Skeletal muscle tissue (tissue), 4 donors: ENCODE measurements around the gene CISD3. TPM values are rescaled to one million over a fixed set of nuclear protein-coding genes. Genes with fewer than 3 reads are reported as not detected.

Experiments used
- H3K27ac ChIP-seq: one replicate; pipeline ENCODE4 v1.7.0; 2013; ENCODE audit warnings: mild to moderate bottlenecking, low read depth, low read length, inconsistent platforms
- H3K27me3 ChIP-seq, 3 donors: one replicate each; pipeline ENCODE4 v1.7.0; 2013; ENCODE audit warnings: low read length in 3 of 3; ENCODE audit not compliant: control insufficient read depth in 3 of 3, insufficient read depth in 3 of 3
- H3K36me3 ChIP-seq, 3 donors: one replicate each; pipeline ENCODE4 v1.7.0; 2013; ENCODE audit warnings: low read length in 3 of 3; ENCODE audit not compliant: control insufficient read depth in 3 of 3, insufficient read depth in 3 of 3
- H3K4me1 ChIP-seq, 3 donors: one replicate each; pipeline ENCODE4 v1.7.0; 2013; ENCODE audit warnings: low read length in 3 of 3, mild to moderate bottlenecking in 3 of 3; ENCODE audit not compliant: control insufficient read depth in 3 of 3, insufficient read depth in 3 of 3
- H3K4me3 ChIP-seq, 3 donors: one replicate each; pipeline ENCODE4 v1.7.0; 2013; ENCODE audit warnings: low read length in 3 of 3
- H3K9ac ChIP-seq, 3 donors: one replicate each; pipeline ENCODE4 v1.7.0; 2013; ENCODE audit warnings: low read length in 3 of 3, mild to moderate bottlenecking in 3 of 3, moderate library complexity in 2 of 3, low read depth in 1 of 3
- H3K9me3 ChIP-seq, 3 donors: one replicate each; pipeline ENCODE4 v1.7.0; 2013; ENCODE audit warnings: low read length in 3 of 3; ENCODE audit not compliant: control insufficient read depth in 3 of 3
- total RNA-seq: library from RNA; depleted of rRNA; stranded (reverse); fragments of >200 nt; gene quantifications from one replicate; pipeline ENCODE4 v1.2.3, GENCODE V29; 2014
- donor health status: Osteomylitis.

The CISD3 gene
- total RNA-seq, 1 donor from 2014 or later: 3.1 TPM

DNA sequence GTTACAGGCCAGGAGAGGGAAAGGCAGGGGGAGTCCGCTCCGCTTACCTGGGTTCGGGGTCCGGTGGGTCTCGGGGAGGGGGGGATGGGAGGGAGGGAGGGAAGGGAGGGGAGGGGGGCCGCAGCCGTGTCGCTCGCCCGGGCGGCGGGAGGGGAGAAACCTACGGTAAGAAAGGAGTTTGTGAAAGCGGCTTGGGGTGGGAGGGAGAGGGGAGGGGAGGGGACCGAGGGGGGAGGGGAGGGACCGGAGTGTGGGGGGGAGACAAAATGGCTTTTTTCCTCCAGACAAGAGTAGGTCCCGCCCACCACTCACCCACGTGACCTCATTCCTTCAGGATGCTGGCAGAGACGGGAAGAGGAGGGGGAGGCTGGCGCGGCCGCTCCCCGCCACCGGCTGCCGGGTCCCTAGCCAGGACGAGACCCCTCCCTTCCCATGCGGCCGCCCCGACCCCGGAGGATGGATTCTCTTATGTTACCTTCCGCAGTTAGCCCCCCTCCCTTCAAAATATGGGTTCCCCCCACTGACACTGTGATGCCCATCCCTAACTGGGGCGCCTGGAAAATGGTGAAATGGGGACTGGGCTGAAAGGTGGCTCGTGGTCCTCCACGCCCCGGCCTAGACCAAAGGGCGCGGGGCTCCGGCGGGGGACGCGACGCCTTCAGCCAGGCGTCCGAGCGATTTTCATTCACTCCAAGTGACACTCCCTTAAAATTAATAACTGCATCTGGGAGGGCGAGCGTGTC lies 18.2 kb downstream of the CISD3 start, which contains the start of gene PCGF2:
Gene PCGF2 (minus strand): TSS at position 188 of the 743 bp plus-strand sequence. CDS start 7,934 bp downstream, outside the sequence.
- H3K4me1 ChIP-seq: peaks cover 36 to 57% (median 55%) of the 10 kb centered on the region in 3 donors
- H3K4me3 ChIP-seq: peak within 1 kb of the TSS; percentile 73 to 77 (median 76)
- peaks cover 11 to 59% (median 39%) of the 10 kb centered on the region in 3 donors for H3K27me3 ChIP-seq
- H3K27ac ChIP-seq: peak within 1 kb of the TSS; percentile 75
- H3K9me3 ChIP-seq: no peaks in the 10 kb centered on the region
- H3K9ac ChIP-seq: peak within 1 kb of the TSS; percentile 68 to 76 (median 74)
- H3K36me3 ChIP-seq: peaks cover 0 to 7% (median 5%) of the 10 kb centered on the region in 3 donors

DNA sequence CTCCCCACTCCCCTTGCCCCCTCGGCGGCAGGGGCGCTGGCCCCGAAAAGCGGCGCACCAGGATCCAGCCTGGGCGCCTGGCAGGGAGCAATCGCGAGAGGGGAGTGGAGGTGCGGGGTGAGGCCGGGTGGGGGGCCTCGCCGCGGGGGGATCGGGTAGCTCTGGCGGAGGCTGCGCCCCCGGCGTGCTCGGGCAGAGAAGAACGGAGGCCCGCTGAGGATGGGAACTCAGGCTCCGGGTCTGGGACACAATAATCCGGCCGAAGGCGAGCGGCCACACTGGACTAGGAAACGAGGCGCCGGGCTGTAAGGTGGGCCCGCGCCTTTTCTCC lies 18.7 kb downstream of the CISD3 start:
- Histone ChIP-seq H3K27ac (peak overlapping the region; percentile 75), H3K9ac (peak overlapping the region; percentile 33 to 75 (median 74)), H3K27me3 (peaks cover 11 to 59% (median 39%) of the 10 kb centered on the region in 3 donors), H3K4me1 (peaks cover 40 to 60% (median 58%) of the 10 kb centered on the region in 3 donors), H3K4me3 (peak overlapping the region; percentile 70 to 77 (median 73)), H3K9me3 (no peaks in the 10 kb centered on the region), H3K36me3 (peaks cover 0 to 9% (median 5%) of the 10 kb centered on the region in 3 donors)

DNA sequence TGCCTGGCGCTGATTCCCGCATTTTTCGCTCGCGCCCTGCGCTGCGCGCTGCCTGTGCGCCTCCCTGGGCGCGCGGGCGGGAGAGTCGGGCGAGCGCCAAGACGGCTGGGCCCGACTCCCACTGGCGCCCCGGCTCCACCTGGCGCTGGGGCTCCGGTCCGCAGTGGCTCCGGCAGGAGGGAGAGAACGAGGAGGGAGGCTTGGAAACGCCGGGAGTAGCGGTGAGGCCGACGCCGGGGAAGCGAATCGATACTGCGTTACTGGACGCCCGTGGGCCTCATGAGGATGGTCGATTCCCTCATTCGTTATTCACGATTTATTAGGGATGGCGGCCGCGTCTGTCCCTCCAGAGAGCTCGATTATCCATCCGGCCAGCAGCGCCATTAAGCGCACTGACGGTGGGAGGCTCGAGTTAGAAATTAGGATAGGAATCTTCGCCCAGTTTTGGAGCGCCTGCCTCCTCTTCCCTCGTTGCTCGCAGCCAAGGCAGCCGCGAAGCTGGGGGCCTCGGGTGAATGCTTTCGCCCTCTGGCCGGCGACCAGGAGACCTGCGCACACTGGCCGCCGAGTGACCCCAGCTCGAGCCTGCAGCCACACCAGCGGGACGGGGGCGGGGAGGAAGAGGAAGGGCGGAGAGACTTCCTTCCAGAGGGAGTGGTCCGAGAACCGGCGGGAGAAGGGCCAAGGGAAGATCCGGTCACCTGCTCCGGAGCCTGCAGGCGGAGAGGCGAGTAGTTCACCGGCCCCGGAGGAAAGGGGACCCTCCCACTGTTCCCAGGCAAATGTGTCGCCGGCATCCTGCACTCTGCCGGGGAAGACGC lies 19.3 kb downstream of the CISD3 start:
- Histone ChIP-seq H3K27ac (peak overlapping the region; percentile 75), H3K4me1 (peaks cover 45 to 66% (median 60%) of the 10 kb centered on the region in 3 donors), H3K9ac (peak overlapping the region; percentile 33 to 75 (median 74)), H3K4me3 (peak overlapping the region; percentile 70 to 77 (median 73)), H3K36me3 (peaks cover 1 to 11% (median 5%) of the 10 kb centered on the region in 3 donors), H3K9me3 (no peaks in the 10 kb centered on the region), H3K27me3 (peaks cover 11 to 59% (median 39%) of the 10 kb centered on the region in 3 donors)

DNA sequence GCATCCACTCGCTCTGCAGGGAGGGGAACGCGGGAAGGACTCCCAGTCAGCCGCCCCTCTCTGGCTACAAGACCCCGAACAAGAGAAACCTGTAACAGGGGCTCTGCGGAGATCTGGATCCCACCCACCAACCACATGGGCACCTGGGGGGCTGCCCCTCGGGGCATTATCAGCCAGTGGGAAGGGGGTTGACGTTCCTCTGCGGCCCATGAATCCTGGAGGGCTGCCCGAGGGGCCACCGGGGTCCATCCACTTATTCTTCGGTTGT lies 19.8 kb downstream of the CISD3 start:
- Histone ChIP-seq H3K4me1 (peaks cover 48 to 69% (median 63%) of the 10 kb centered on the region in 3 donors), H3K9ac (peak overlapping the region in 2 of 3 donors; percentile 33 to 75), H3K36me3 (peaks cover 4 to 15% (median 5%) of the 10 kb centered on the region in 3 donors), H3K4me3 (peak overlapping the region; percentile 70 to 77 (median 73)), H3K27me3 (peaks cover 11 to 57% (median 39%) of the 10 kb centered on the region in 3 donors), H3K27ac (peak overlapping the region; percentile 57), H3K9me3 (no peaks in the 10 kb centered on the region)

DNA sequence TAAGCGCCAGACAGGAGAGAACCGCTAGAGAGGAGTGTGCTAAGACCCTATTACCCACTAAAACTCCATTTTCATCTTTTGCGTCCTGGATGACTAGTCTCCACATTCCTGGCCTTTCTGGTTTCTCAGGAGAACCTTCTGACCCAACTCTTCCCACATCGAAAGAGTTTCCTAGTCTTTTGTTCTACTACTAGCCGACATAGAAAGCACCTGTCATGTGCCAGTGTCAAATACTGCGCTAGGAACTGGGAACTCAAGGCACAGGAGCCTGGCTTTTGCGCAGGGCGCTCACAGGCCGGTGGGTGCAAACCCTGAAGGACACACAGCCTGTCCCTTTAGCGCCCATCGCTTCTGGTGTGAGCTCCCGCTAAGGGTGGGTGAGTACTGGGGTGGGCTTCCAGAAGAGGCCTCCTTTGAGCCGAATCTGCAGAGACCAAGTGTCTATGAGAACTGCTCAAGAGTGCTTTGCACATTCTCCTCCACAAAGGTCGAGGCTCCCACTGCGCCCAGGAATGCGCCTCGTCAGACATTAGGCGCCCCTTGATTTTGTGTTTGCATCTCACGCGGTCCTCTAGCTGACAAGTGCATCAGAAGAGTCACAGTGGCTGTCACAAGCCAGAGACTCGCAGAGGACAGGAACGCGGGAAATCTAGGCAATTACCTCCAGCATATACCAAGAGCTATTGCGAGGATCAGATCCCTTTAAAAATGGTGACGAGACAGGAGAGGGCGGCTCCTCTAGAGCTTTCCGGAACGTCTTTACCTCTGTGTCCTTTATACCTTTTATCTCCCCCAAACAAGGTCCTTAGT lies 20.4 kb downstream of the CISD3 start:
- peaks cover 48 to 69% (median 63%) of the 10 kb centered on the region in 3 donors for H3K4me1 ChIP-seq
- peaks cover 4 to 15% (median 5%) of the 10 kb centered on the region in 3 donors for H3K36me3 ChIP-seq
- H3K27ac ChIP-seq: peak overlapping the region; percentile 57
- H3K9ac ChIP-seq: peak overlapping the region in 1 of 3 donors; percentile 75
- H3K9me3 ChIP-seq: no peaks in the 10 kb centered on the region
- peak overlapping the region in 2 of 3 donors; percentile 70 to 77 for H3K4me3 ChIP-seq
- peaks cover 9 to 57% (median 39%) of the 10 kb centered on the region in 3 donors for H3K27me3 ChIP-seq

DNA sequence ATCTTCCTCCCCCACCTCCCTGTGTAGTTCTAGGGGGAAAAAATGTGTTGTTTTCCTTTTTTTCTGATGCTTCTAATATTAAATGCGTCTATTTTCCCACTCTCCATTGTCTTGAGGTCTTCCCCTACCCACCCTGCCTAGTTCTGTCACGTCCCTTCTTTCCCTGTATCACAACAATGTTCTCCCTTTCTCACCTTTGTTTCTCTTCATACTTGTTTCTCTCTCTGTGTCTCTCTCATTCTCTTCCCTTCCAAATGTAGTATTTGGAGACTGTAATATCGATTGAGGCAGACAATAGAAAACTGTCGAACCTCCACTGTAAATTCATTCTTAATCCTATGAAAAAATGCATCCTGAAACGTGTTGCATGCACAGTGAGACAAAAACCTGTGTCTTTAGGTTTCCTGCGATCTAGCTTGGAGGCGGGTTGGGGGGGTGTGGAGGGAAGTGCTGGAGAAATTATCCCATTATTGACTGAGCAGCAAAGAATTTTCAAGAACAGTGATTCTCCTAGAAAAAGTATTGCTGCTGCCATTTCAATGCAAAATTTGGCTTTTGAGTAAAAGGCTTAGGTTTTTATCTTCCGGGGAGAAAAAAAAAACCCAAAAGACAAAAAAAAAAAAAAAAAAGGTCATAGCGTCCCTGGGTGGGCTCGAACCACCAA lies 21.1 kb downstream of the CISD3 start:
- Histone ChIP-seq H3K4me3 (peak overlapping the region in 2 of 3 donors; percentile 2 to 99), H3K27me3 (peaks cover 5 to 51% (median 37%) of the 10 kb centered on the region in 3 donors), H3K27ac (no peak overlapping the region), H3K36me3 (peaks cover 11 to 20% (median 12%) of the 10 kb centered on the region in 3 donors), H3K4me1 (peaks cover 41 to 64% (median 57%) of the 10 kb centered on the region in 3 donors), H3K9me3 (no peaks in the 10 kb centered on the region), H3K9ac (peak overlapping the region in 1 of 3 donors; percentile 97)

DNA sequence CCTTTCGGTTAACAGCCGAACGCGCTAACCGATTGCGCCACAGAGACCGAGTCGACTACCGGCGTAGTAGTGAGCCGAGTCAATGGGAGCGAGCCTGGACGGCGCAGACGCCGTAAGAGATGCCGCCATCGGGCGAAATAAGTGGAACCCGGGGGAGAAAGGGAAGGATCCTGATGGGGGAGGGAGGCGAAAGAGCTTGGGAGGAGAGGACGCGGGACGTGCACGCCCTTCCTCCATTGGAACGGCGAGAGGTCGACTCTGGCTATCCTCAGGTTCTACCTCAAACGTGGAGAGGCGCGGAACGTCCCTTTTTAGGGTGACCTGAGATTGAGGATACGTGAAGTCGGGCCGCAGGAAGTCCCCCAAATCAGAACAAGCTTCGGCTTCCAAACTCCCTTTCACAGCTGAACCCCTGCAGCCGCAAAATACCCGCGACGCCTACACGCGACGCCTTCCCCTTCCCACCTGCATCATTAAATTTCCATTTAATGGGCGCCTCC lies 21.7 kb downstream of the CISD3 start:
- Histone ChIP-seq H3K9me3 (no peaks in the 10 kb centered on the region), H3K4me3 (peak overlapping the region; percentile 81 to 99 (median 99)), H3K27me3 (peaks cover 5 to 45% (median 34%) of the 10 kb centered on the region in 3 donors), H3K9ac (peak overlapping the region; percentile 59 to 98 (median 97)), H3K4me1 (peaks cover 36 to 60% (median 51%) of the 10 kb centered on the region in 3 donors), H3K36me3 (peaks cover 15 to 21% (median 16%) of the 10 kb centered on the region in 3 donors), H3K27ac (peak overlapping the region; percentile 94)

DNA sequence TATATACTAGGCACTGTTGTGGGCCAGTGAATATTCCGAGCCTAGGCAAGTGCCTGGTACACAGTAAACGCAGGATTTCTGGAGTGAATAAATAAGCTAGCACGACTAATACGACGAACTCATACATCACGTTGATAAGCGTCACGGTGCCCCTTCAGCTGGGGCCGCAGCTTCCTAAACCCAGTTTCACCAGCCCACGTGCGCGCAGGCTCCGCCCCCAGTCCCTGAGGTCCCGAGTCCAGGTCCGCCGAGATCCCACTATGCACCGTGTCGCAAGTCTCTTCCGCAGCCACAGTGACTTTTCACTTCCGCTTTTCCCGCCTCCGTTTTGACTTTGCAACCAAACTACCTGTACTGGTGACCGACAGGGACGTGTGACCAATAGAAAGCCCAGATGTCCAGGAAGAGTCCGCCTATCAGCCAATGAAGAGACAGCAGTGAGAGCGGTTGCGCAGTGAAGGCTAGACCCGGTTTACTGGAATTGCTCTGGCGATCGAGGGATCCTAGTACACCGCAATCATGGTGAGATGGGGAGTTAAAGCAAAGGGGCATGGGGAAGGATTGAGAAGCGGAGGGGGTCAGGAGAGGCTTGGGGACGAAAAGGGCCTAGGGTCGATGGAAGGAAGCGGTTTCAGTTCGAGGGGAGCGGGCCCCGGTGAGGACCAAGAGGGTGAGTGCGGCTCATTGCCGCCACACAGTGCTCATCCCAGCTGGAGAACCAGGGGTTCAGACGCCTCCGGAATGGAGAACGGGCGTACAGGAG lies 22.3 kb downstream of the CISD3 start, which contains the start of gene PSMB3:
Gene PSMB3 (plus strand): TSS at position 434 of the 763 bp plus-strand sequence. CDS start 86 bp downstream, at position 520.
- peaks cover 36 to 60% (median 49%) of the 10 kb centered on the region in 3 donors for H3K4me1 ChIP-seq
- peaks cover 5 to 42% (median 34%) of the 10 kb centered on the region in 3 donors for H3K27me3 ChIP-seq
- H3K4me3 ChIP-seq: peak within 1 kb of the TSS; percentile 98 to 99 (median 99)
- H3K27ac ChIP-seq: peak within 1 kb of the TSS; percentile 94
- no peaks in the 10 kb centered on the region for H3K9me3 ChIP-seq
- H3K36me3 ChIP-seq: peaks cover 15 to 21% (median 16%) of the 10 kb centered on the region in 3 donors
- H3K9ac ChIP-seq: peak within 1 kb of the TSS; percentile 97 to 98 (median 97)
